SJCRH30 (cell line): Measurements from ENCODE around the gene EFNA5. TPM values are rescaled to one million over a fixed set of nuclear protein-coding genes. Genes with fewer than 3 reads are reported as not detected.
"Not testable (repeated sequence)": the region's sequence is repeated elsewhere in the genome, so short reads cannot be mapped to it uniquely, and the experiment has no call there.

Source experiments
- DNase-seq, 2 experiments: peaks; one replicate each; pipeline ENCODE4 v3.0.0-alpha.2; 2015 to 2020
- H3K27ac ChIP-seq: fragments of 250-450 bp; sonication (Bioruptor Pico); 2 replicates; pipeline ENCODE4 v1.5.1; 2020; ENCODE audit warnings: mild to moderate bottlenecking, moderate library complexity
- H3K27me3 ChIP-seq: fragments of 250-450 bp; sonication (Bioruptor Pico); 2 replicates; pipeline ENCODE4 v1.5.1; 2020; ENCODE audit warnings: mild to moderate bottlenecking, moderate library complexity
- H3K36me3 ChIP-seq: fragments of 250-450 bp; sonication (Bioruptor Pico); 2 replicates; pipeline ENCODE4 v1.5.1; 2020; ENCODE audit warnings: mild to moderate bottlenecking, moderate library complexity
- H3K4me1 ChIP-seq: fragments of 250-450 bp; sonication (Bioruptor Pico); 2 replicates; pipeline ENCODE4 v1.5.1; 2020; ENCODE audit warnings: mild to moderate bottlenecking, moderate library complexity
- H3K4me3 ChIP-seq: fragments of 250-450 bp; sonication (Bioruptor Pico); 2 replicates; pipeline ENCODE4 v1.5.1; 2020; ENCODE audit warnings: mild to moderate bottlenecking, moderate library complexity
- H3K9me3 ChIP-seq: fragments of 250-450 bp; sonication (Bioruptor Pico); replicated peaks from 2 replicates; pipeline ENCODE4 v1.5.1; 2020; ENCODE audit warnings: mild to moderate bottlenecking, moderate library complexity
- total RNA-seq: library from RNA; depleted of rRNA; stranded (reverse); fragments of >200 nt; shearing (Covaris generic); gene quantifications from 2 replicates; pipeline ENCODE4 v1.2.3, GENCODE V29; 2014

The EFNA5 gene
- total RNA-seq, 1 experiment from 2014 or later: 41.3 TPM

GRCh38 chr5:107359033-107359915, 311.5 kb downstream of the EFNA5 start:
- H3K9me3 ChIP-seq: no peaks in the 10 kb centered on the region
- DNase-seq: no peak
- no peak overlapping the region for H3K4me3 ChIP-seq
- no peak overlapping the region for H3K27ac ChIP-seq
- H3K4me1 ChIP-seq: peaks cover 6% of the 10 kb centered on the region; the same call in 1 of the 2 replicates
- H3K27me3 ChIP-seq: no peaks in the 10 kb centered on the region
- H3K36me3 ChIP-seq: no peaks in the 10 kb centered on the region

DNA sequence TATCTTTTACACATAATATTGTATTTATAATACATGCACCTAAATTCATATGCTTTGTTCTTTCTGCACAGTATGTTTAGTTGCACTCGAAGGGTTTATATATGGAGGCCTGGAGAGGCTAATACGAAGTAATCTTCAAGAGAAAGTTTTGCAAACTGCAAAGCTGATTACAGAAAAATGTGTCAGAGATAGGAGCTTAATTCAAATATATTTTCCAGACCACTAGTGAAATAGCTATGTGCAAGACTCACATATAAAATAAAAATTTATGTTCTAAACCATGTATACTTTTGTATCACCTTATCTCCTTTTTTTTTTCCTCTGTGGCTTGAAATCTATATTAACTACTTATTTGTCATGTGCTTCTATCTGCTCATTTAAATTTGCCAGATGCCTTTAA, 313.8 kb downstream of the EFNA5 start:
- Histone ChIP-seq H3K27ac (no peak overlapping the region), H3K9me3 (no peaks in the 10 kb centered on the region), H3K27me3 (no peaks in the 10 kb centered on the region), H3K4me3 (no peak overlapping the region), H3K4me1 (peaks cover 6% of the 10 kb centered on the region; the same call in 1 of the 2 replicates), H3K36me3 (no peaks in the 10 kb centered on the region)
- DNase-seq: no peak

GRCh38 chr5:107352576-107352975, 318.2 kb downstream of the EFNA5 start:
- no peak overlapping the region for H3K27ac ChIP-seq
- H3K4me3 ChIP-seq: no peak overlapping the region
- H3K27me3 ChIP-seq: no peaks in the 10 kb centered on the region
- H3K4me1 ChIP-seq: no peaks in the 10 kb centered on the region; the same call in 1 of the 2 replicates
- no peaks in the 10 kb centered on the region for H3K9me3 ChIP-seq
- no peak for DNase-seq
- H3K36me3 ChIP-seq: no peaks in the 10 kb centered on the region

- H3K36me3 ChIP-seq, H3K4me3 ChIP-seq: not testable (repeated sequence)
Observed at GRCh38 chr5:107346580-107346979, 324.2 kb downstream of the EFNA5 start.

GRCh38 chr5:107342371-107342770, 328.4 kb downstream of the EFNA5 start:
- DNase-seq: no peak
- Histone ChIP-seq H3K4me3 (no peak overlapping the region), H3K27ac (no peak overlapping the region), H3K9me3 (no peaks in the 10 kb centered on the region), H3K27me3 (no peaks in the 10 kb centered on the region), H3K4me1 (no peaks in the 10 kb centered on the region), H3K36me3 (no peaks in the 10 kb centered on the region)

More at GRCh38 chr5:107346580-107346979, 324.2 kb downstream of the EFNA5 start:
- H3K27me3 ChIP-seq, H3K4me1 ChIP-seq, DNase-seq, H3K27ac ChIP-seq, H3K9me3 ChIP-seq: not testable (repeated sequence)

DNA sequence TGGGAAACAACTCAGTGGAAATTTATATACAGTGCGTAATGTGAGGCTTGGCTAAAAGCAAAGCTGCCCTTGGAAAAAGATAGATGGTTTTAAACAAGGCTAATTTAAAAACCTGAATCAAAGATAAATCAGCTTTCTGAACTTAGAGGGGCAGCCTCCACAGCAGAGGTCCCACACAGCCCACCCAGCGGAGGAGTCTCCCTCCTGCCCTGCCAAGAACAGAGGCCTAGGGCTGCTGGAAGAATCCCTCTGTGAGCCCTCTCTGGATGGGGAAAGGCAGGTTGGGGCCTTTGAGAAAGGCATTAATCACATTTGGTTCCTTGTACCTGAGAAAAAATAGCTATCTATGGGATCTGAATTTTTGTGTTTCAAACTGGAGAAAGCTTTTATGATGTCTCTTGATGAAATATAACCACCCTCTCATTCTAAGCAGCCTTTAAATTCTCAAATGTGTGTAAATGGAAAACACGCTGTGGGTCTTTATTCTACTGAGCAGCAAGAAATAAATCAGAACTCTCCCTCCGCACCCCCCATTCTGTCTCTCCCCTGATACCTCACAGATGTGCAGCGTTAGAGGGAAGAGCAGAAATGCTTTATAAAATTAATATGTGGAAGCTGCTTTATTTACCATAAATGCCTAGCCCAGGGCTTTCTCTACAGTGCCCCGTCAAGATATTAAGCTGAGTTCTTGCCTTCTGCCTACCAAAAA, 329.2 kb downstream of the EFNA5 start:
- H3K4me1 ChIP-seq: no peaks in the 10 kb centered on the region
- H3K27me3 ChIP-seq: no peaks in the 10 kb centered on the region
- H3K9me3 ChIP-seq: no peaks in the 10 kb centered on the region
- no peaks in the 10 kb centered on the region for H3K36me3 ChIP-seq
- DNase-seq: no peak
- H3K27ac ChIP-seq: no peak overlapping the region
- no peak overlapping the region for H3K4me3 ChIP-seq

DNA sequence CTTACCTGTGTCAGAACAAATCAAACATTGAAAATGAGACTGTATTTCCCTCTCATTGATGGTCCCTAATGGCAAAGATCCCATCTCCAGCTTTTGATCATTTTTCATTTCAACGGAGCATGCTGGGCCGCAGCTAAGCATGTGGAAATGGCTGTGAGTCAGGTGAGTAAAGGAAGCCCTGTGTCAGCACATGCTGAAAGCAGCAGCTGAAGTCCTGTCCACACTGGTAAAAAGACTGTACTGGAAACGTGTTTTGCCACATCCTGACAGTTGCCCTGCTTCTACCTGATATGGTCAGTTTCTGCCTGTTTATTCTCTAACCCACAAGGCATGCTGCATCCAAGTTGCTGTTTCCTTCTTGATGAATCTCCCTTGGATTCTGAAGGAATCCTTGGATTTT, 330.1 kb downstream of the EFNA5 start:
- DNase-seq: no peak
- Histone ChIP-seq H3K4me3 (no peak overlapping the region), H3K4me1 (no peaks in the 10 kb centered on the region), H3K27me3 (no peaks in the 10 kb centered on the region), H3K27ac (no peak overlapping the region), H3K36me3 (no peaks in the 10 kb centered on the region), H3K9me3 (no peaks in the 10 kb centered on the region)

DNA sequence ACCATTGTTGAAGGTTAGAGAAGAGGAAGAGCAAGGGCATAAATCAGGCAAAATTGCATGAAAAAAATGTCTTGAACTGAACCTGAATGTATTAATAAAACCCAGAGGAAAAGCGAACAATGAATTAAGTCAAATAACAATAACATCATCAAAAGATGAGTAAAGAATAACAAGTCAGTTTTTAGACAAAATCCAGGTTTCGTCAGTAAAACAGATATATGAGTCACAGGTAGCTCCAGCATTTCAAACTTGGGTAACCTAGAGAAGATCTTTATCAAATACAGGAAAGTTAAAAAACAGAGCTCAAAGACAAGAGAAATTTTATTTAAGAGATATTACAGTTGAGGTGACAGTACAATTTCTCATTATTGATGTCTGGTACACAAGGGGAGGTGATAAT, 332.4 kb downstream of the EFNA5 start:
- Histone ChIP-seq H3K4me1 (no peaks in the 10 kb centered on the region), H3K36me3 (no peaks in the 10 kb centered on the region), H3K4me3 (no peak overlapping the region), H3K27ac (no peak overlapping the region), H3K9me3 (no peaks in the 10 kb centered on the region), H3K27me3 (no peaks in the 10 kb centered on the region)
- no peak for DNase-seq

- peaks cover 1% of the 10 kb centered on the region; the same call in 1 of the 2 replicates for H3K4me1 ChIP-seq
- H3K27ac ChIP-seq: no peak overlapping the region
- no peaks in the 10 kb centered on the region for H3K36me3 ChIP-seq
- no peak overlapping the region for H3K4me3 ChIP-seq
- no peak for DNase-seq
- no peaks in the 10 kb centered on the region for H3K9me3 ChIP-seq
- no peaks in the 10 kb centered on the region for H3K27me3 ChIP-seq
Observed at GRCh38 chr5:107337281-107337680, 333.5 kb downstream of the EFNA5 start.

DNA sequence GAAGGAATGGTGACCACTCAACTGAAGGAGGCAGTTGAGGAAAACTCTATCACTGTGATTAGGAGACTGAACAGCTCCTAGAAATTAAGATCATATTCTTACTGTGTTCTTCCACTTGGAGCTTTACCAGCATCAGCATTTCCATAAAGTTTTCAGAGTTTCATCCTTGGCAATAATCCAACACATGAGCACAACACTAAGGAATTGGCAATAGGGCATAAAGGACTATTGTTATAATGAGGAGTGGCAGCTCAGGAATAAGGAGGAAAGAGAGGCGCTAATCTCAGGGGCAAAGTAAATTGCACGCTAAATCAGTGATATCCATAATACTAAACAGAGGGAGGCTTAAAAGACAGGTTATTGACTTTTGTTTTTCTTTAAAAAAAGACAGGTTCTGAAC, 338.9 kb downstream of the EFNA5 start:
- Histone ChIP-seq H3K27me3 (no peaks in the 10 kb centered on the region), H3K27ac (no peak overlapping the region), H3K4me1 (peaks cover 8% of the 10 kb centered on the region; the same call in 1 of the 2 replicates), H3K4me3 (no peak overlapping the region), H3K9me3 (no peaks in the 10 kb centered on the region), H3K36me3 (no peaks in the 10 kb centered on the region)
- DNase-seq: peak in 1 of 2 experiments; percentile 49

DNA sequence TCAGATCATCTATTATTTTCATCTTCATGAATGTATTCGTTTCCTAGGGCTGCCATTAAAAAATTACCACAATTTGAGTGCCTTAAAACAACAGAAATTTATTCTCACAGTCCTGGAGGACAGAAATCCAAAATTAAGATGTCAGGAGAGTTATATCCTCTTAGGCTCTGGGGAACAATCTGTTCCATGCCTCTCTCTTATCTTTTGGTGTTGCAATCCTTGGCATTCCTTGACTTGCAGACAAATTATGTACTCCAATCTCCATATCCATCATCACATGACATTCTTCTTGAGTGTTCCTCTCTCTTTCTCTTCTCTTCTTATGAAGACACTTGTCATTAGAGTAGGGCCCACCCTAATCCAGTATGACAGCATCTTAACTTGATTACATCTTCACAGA, 339.4 kb downstream of the EFNA5 start:
- peaks cover 8% of the 10 kb centered on the region; the same call in 1 of the 2 replicates for H3K4me1 ChIP-seq
- H3K36me3 ChIP-seq: no peaks in the 10 kb centered on the region
- no peaks in the 10 kb centered on the region for H3K27me3 ChIP-seq
- no peak for DNase-seq
- no peak overlapping the region for H3K4me3 ChIP-seq
- H3K9me3 ChIP-seq: no peaks in the 10 kb centered on the region
- H3K27ac ChIP-seq: no peak overlapping the region

DNA sequence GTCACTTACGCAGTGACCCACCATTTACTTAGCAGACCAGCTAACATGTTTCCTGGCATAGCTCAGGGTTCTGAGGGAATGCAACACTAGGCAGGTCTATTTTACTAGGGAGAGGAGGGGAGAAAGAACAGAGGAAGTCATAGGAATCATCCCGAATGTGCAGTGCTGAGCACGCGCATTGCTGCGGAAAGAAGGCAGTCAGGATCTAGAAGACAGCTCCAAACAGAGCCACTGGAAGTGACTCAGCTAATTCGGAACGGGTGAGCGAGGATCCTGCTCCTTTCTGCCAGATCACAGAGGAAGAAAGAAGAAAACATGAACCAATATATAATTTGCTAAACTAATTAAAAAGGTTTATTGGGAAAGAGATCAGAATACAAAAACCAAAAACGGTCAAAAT, 339.8 kb downstream of the EFNA5 start:
- Histone ChIP-seq H3K27ac (no peak overlapping the region), H3K36me3 (no peaks in the 10 kb centered on the region), H3K4me3 (no peak overlapping the region), H3K4me1 (peaks cover 8% of the 10 kb centered on the region; the same call in 1 of the 2 replicates), H3K27me3 (no peaks in the 10 kb centered on the region), H3K9me3 (no peaks in the 10 kb centered on the region)
- no peak for DNase-seq

GRCh38 chr5:107329850-107330249, 340.9 kb downstream of the EFNA5 start:
- H3K4me1 ChIP-seq: peaks cover 8% of the 10 kb centered on the region; the same call in 1 of the 2 replicates
- no peak overlapping the region for H3K27ac ChIP-seq
- no peak for DNase-seq
- no peak overlapping the region for H3K4me3 ChIP-seq
- no peaks in the 10 kb centered on the region for H3K36me3 ChIP-seq
- H3K9me3 ChIP-seq: no peaks in the 10 kb centered on the region
- no peaks in the 10 kb centered on the region for H3K27me3 ChIP-seq
